HepG2 (cell line): ENCODE results near the gene NDUFS2. TPM values are rescaled to one million over a fixed set of nuclear protein-coding genes. Genes with fewer than 3 reads are reported as not detected.

Source experiments
- ATRX ChIP-seq: sonication (generic); formaldehyde crosslinking; IDR thresholded peaks from 2 replicates; pipeline ENCODE4 v1.4.0; 2020; ENCODE audit warnings: missing genetic modification reagents, borderline replicate concordance
- CBFB ChIP-seq: sonication (generic); formaldehyde crosslinking; IDR thresholded peaks from 2 replicates; pipeline ENCODE4 v1.4.0; 2020; ENCODE audit warnings: missing genetic modification reagents
- CENPX ChIP-seq: sonication (generic); formaldehyde crosslinking; IDR thresholded peaks from 2 replicates; pipeline ENCODE4 v1.9.0; 2021; ENCODE audit warnings: mild to moderate bottlenecking, missing genetic modification reagents, moderate library complexity
- FLYWCH1 ChIP-seq: sonication (generic); formaldehyde crosslinking; IDR thresholded peaks from 2 replicates; pipeline ENCODE4 v1.8.1; 2023; ENCODE audit warnings: mild to moderate bottlenecking, missing genetic modification reagents
- KAT8 ChIP-seq: IDR thresholded peaks from 2 replicates; pipeline ENCODE4 v1.6.1; 2016; ENCODE audit warnings: missing genetic modification reagents, missing compliant biosample characterization
- MBD4 ChIP-seq: IDR thresholded peaks from 2 replicates; pipeline ENCODE4 v1.6.1; 2012; ENCODE audit warnings: low read length, inconsistent platforms, borderline replicate concordance
- NKX3-1 ChIP-seq: sonication (generic); formaldehyde crosslinking; IDR thresholded peaks from 2 replicates; pipeline ENCODE4 v1.5.0; 2020; ENCODE audit warnings: missing genetic modification reagents
- RBAK ChIP-seq: sonication (generic); formaldehyde crosslinking; IDR thresholded peaks from 2 replicates; pipeline ENCODE4 v1.5.1; 2020; ENCODE audit warnings: mild to moderate bottlenecking, missing genetic modification reagents
- RNF2 ChIP-seq: fragments of 450-650 bp; conservative IDR thresholded peaks from 2 replicates; pipeline ENCODE4 v1.6.1; 2016; ENCODE audit warnings: low read depth
- SRSF9 ChIP-seq: fragments of 200-400 bp; formaldehyde crosslinking; IDR thresholded peaks from 2 replicates; pipeline ENCODE4 v1.6.1; 2018; ENCODE audit warnings: borderline replicate concordance, mild to moderate bottlenecking, low read depth, low read length; ENCODE audit not compliant: insufficient read depth, poor library complexity, severe bottlenecking
- STAG1 ChIP-seq: sonication (generic); formaldehyde crosslinking; IDR thresholded peaks from 2 replicates; pipeline ENCODE4 v1.4.0; 2020; ENCODE audit warnings: missing genetic modification reagents
- TRIM24 ChIP-seq: sonication (generic); formaldehyde crosslinking; IDR thresholded peaks from 2 replicates; pipeline ENCODE4 v1.8.0; 2022; ENCODE audit warnings: mild to moderate bottlenecking, missing genetic modification reagents
- USF2 ChIP-seq, 2 experiments: sonication (generic) in 1 of 2; formaldehyde crosslinking in 1 of 2; IDR thresholded peaks; 2 replicates each; pipeline versions ENCODE4 v1.5.1 to v1.6.1; 2011 to 2020; ENCODE audit warnings: borderline replicate concordance in 1 of 2, low read depth in 1 of 2, low read length in 1 of 2, mild to moderate bottlenecking in 1 of 2, missing genetic modification reagents in 1 of 2, moderate library complexity in 1 of 2
- ZFP41 ChIP-seq: sonication (generic); formaldehyde crosslinking; IDR thresholded peaks from 2 replicates; pipeline ENCODE4 v1.4.0; 2020; ENCODE audit warnings: mild to moderate bottlenecking, missing genetic modification reagents, borderline replicate concordance
- ZKSCAN1 ChIP-seq: fragments of 150-350 bp; IDR thresholded peaks from 2 replicates; pipeline ENCODE4 v1.6.1; 2014; ENCODE audit warnings: low read length
- ZNF121 ChIP-seq: sonication (generic); formaldehyde crosslinking; IDR thresholded peaks from 2 replicates; pipeline ENCODE4 v1.5.0; 2020; ENCODE audit warnings: mild to moderate bottlenecking, missing genetic modification reagents
- ZNF446 ChIP-seq: sonication (generic); formaldehyde crosslinking; IDR thresholded peaks from 2 replicates; pipeline ENCODE4 v1.5.0; 2020; ENCODE audit warnings: mild to moderate bottlenecking, missing genetic modification reagents
- ZNF501 ChIP-seq: sonication (generic); formaldehyde crosslinking; IDR thresholded peaks from 2 replicates; pipeline ENCODE4 v1.5.1; 2020; ENCODE audit warnings: mild to moderate bottlenecking, moderate library complexity, missing genetic modification reagents
- ZNF546 ChIP-seq: sonication (generic); formaldehyde crosslinking; conservative IDR thresholded peaks from 2 replicates; pipeline ENCODE4 v1.8.1; 2023; ENCODE audit warnings: mild to moderate bottlenecking, missing genetic modification reagents
- ZNF615 ChIP-seq: sonication (generic); formaldehyde crosslinking; IDR thresholded peaks from 2 replicates; pipeline ENCODE4 v1.5.0; 2020; ENCODE audit warnings: mild to moderate bottlenecking, missing genetic modification reagents, borderline replicate concordance
- polyA plus RNA-seq, 8 experiments: library from polyadenylated mRNA; depleted of rRNA in 3 of 8; stranded (reverse) in 7 of 8; unstranded in 1 of 8; fragments of >200 nt; fragmentation: Illumina TruSeq in 4 of 8; extraction: Trizol in 4 of 8; gene quantifications; 2 replicates each; pipeline versions ENCODE4 v1.2.1 to v1.2.3, GENCODE V29; 2011 to 2016; ENCODE audit warnings: low read depth in 4 of 8, missing spikeins in 1 of 8, mixed read lengths in 1 of 8; ENCODE audit not compliant: insufficient read depth in 1 of 8
- total RNA-seq, 5 experiments: library from RNA; depleted of rRNA; stranded (reverse); fragments of >200 nt; fragmentation: Illumina TruSeq; extraction: Trizol; gene quantifications; 2 replicates each; pipeline ENCODE4 v1.2.3, GENCODE V29; 2016; ENCODE audit warnings: low read depth in 1 of 5
- TF ChIP-seq, protein P1 (sequence below): sonication (generic); formaldehyde crosslinking; IDR thresholded peaks from 2 replicates; pipeline ENCODE4 v1.9.0; 2021; ENCODE audit warnings: missing genetic modification reagents, mild to moderate bottlenecking, borderline replicate concordance
- TF ChIP-seq, protein P2 (sequence below): sonication (generic); formaldehyde crosslinking; IDR thresholded peaks from 2 replicates; pipeline ENCODE4 v1.4.0; 2020; ENCODE audit warnings: low read depth, mild to moderate bottlenecking, missing genetic modification reagents
- TF ChIP-seq, protein P3 (sequence below): sonication (generic); formaldehyde crosslinking; IDR thresholded peaks from 2 replicates; pipeline ENCODE4 v1.8.1; 2023; ENCODE audit warnings: mild to moderate bottlenecking, missing genetic modification reagents

The NDUFS2 gene
- total and polyA plus RNA-seq, 2 of the 13 experiments (the other 11 are each of a cell fraction or from before 2014, with no cell fraction given): 89.9 to 118 TPM

- no peak for TF ChIP-seq USF2 (IDR thresholded peaks at IDR 0.05; ENCODE audit: low read depth, low read length)
- no peak for TF ChIP-seq USF2 (CRISPR knock-in tag; IDR thresholded peaks at IDR 0.05; ENCODE audit: borderline replicate concordance)
- TF ChIP-seq ZKSCAN1: no peak
- no peak for TF ChIP-seq ZNF546 (CRISPR knock-in tag)
- TF ChIP-seq KAT8 (CRISPR knock-in tag): peak; percentile 90
- TF ChIP-seq RBAK (CRISPR knock-in tag): no peak
- no peak; the same call in 1 of the 2 replicates for TF ChIP-seq STAG1 (CRISPR knock-in tag)
- TF ChIP-seq ZNF615: no peak
- no peak for TF ChIP-seq ZFP41 (CRISPR knock-in tag)
- peak; percentile 71 for TF ChIP-seq CBFB (CRISPR knock-in tag)
- no peak for TF ChIP-seq FLYWCH1 (CRISPR knock-in tag)
- TF ChIP-seq ZNF121 (CRISPR knock-in tag): no peak
- no peak for TF ChIP-seq ATRX (CRISPR knock-in tag)
- TF ChIP-seq, protein P1, sequence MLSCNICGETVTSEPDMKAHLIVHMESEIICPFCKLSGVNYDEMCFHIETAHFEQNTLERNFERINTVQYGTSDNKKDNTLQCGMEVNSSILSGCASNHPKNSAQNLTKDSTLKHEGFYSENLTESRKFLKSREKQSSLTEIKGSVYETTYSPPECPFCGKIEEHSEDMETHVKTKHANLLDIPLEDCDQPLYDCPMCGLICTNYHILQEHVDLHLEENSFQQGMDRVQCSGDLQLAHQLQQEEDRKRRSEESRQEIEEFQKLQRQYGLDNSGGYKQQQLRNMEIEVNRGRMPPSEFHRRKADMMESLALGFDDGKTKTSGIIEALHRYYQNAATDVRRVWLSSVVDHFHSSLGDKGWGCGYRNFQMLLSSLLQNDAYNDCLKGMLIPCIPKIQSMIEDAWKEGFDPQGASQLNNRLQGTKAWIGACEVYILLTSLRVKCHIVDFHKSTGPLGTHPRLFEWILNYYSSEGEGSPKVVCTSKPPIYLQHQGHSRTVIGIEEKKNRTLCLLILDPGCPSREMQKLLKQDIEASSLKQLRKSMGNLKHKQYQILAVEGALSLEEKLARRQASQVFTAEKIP (CRISPR knock-in tag): no peak
- TF ChIP-seq ZNF501: peak; percentile 77
- TF ChIP-seq ZNF446 (CRISPR knock-in tag): no peak
- TF ChIP-seq SRSF9: no peak
- no peak for TF ChIP-seq TRIM24 (CRISPR knock-in tag)
- no peak for TF ChIP-seq RNF2
- TF ChIP-seq, protein P2, sequence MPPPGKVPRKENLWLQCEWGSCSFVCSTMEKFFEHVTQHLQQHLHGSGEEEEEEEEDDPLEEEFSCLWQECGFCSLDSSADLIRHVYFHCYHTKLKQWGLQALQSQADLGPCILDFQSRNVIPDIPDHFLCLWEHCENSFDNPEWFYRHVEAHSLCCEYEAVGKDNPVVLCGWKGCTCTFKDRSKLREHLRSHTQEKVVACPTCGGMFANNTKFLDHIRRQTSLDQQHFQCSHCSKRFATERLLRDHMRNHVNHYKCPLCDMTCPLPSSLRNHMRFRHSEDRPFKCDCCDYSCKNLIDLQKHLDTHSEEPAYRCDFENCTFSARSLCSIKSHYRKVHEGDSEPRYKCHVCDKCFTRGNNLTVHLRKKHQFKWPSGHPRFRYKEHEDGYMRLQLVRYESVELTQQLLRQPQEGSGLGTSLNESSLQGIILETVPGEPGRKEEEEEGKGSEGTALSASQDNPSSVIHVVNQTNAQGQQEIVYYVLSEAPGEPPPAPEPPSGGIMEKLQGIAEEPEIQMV (CRISPR knock-in tag): peak; percentile 65; the same call in 1 of the 2 replicates
- TF ChIP-seq NKX3-1 (CRISPR knock-in tag): peak; percentile 60; the same call in 1 of the 2 replicates
- TF ChIP-seq, protein P3, sequence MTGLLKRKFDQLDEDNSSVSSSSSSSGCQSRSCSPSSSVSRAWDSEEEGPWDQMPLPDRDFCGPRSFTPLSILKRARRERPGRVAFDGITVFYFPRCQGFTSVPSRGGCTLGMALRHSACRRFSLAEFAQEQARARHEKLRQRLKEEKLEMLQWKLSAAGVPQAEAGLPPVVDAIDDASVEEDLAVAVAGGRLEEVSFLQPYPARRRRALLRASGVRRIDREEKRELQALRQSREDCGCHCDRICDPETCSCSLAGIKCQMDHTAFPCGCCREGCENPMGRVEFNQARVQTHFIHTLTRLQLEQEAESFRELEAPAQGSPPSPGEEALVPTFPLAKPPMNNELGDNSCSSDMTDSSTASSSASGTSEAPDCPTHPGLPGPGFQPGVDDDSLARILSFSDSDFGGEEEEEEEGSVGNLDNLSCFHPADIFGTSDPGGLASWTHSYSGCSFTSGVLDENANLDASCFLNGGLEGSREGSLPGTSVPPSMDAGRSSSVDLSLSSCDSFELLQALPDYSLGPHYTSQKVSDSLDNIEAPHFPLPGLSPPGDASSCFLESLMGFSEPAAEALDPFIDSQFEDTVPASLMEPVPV (CRISPR knock-in tag): peak; percentile 89
- TF ChIP-seq CENPX: no peak
- no peak for TF ChIP-seq MBD4
Measured at GRCh38 chr1:161201836-161202712, at the start of gene NDUFS2 (continued).
